HG02938 (cell line): Measurements from ENCODE around the gene JAZF1.
A peak's percentile ranks its signal among the peaks of the same experiment; 100 is the strongest.
"Not testable (repeated sequence)": the region's sequence is repeated elsewhere in the genome, so short reads cannot be mapped to it uniquely, and the experiment has no call there.

Experiments used
- ATAC-seq: cut with Tn5 transposase; IDR thresholded peaks from one replicate; pipeline ENCODE4 v1.9.1; 2021; ENCODE audit warnings: mild to moderate bottlenecking, moderate library complexity; ENCODE audit not compliant: unreplicated experiment

JAZF1 gene

DNA sequence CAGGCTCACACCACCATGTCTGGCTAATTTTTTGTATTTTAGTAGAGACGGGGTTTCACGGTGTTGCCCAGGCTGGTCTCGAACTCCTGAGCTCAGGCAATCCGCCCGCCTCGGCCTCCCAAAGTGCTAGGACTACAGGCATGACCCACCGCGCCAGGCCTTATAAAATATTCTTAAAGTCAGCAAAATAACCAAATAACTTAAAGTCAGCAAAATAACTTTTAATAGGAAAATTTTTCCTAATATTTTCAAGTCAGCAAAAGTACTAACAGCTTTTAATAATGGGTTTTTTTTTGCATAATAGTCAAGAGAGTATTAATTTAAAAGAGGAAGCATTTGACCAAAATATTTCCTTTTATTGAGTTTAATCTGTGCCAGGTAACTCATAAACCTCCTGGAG, 258.2 kb downstream of the JAZF1 start:
- not testable (repeated sequence) for ATAC-seq

DNA sequence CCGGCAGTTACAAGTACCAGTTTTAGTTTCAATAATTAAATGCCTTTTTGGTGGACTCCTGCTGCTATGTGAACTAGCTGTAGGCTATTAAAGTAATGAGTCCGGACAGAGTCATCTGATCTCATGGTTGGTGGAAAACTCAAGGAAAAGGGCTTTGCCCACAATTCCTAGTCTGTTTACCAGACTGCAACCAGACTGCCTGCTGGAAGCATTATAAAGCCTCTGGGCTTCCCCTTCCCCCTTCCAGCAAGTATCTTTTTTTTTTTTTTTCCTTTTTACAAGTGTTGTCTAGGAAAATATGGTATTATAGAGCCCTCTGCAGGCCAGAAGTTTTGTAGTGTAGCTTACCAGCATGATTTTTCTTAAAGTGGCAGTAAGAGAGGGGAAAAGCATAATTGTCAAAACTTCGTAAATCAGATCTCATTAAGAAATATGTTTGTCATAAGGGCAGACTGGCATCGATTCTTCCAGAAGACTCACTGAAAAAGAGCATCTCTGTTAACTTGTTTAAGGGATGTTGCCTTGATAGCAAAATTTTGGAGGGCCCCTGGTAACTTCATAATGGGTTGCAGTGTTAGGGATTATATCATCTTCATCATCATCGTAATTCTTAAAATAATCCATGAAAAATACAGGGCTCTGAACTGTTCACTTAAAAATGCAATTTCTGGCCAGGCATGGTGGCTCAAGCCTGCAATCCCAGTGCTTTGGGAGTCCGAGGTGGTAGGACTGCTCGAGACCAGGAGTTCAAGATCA, 259.3 kb downstream of the JAZF1 start:
- ATAC-seq = no peak

DNA sequence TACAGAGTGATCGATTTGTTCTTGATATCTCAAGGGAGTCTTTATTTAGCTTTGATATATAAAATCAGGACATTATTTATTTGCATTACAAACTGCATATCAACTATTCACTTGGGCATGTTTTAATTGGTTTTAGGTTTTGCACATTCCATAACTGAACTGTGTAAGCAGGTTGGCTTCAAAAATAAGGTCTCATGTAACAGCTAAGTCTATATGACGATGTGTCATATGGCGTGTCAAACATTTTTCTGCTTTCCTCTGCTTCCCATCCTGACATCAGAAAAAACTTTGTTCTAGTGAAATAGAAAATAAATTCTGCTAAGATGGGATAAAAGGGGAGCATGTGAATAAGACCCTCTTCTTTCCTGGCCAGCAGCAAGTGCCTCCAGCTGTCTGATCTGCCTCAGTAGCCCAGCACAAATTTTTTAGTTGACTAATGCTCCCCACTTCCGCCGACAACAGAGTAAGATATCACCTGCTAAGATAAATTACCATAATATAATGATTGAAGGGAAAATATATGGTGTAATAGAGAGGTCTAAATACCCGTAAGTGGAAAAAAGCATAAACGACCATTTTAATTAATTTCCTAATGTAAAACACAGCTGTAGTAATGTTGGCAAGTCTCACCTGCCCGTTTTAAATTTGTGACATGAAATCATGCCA, 260.2 kb downstream of the JAZF1 start:
- ATAC-seq = no peak

GRCh38 chr7:27918503-27918902, 262.1 kb downstream of the JAZF1 start:
- no peak for ATAC-seq

GRCh38 chr7:27917774-27918314, 262.8 kb downstream of the JAZF1 start:
- no peak for ATAC-seq

- no peak for ATAC-seq
Observed at GRCh38 chr7:27917119-27917518, 263.5 kb downstream of the JAZF1 start.

GRCh38 chr7:27916372-27916771, 264.2 kb downstream of the JAZF1 start:
- no peak for ATAC-seq

- ATAC-seq = no peak
Observed at GRCh38 chr7:27914409-27914808, 266.2 kb downstream of the JAZF1 start.

- no peak for ATAC-seq
Observed at GRCh38 chr7:27912751-27913150, 267.8 kb downstream of the JAZF1 start.

GRCh38 chr7:27911920-27912319, 268.7 kb downstream of the JAZF1 start:
- ATAC-seq = no peak

GRCh38 chr7:27910326-27910725, 270.3 kb downstream of the JAZF1 start:
- no peak for ATAC-seq

DNA sequence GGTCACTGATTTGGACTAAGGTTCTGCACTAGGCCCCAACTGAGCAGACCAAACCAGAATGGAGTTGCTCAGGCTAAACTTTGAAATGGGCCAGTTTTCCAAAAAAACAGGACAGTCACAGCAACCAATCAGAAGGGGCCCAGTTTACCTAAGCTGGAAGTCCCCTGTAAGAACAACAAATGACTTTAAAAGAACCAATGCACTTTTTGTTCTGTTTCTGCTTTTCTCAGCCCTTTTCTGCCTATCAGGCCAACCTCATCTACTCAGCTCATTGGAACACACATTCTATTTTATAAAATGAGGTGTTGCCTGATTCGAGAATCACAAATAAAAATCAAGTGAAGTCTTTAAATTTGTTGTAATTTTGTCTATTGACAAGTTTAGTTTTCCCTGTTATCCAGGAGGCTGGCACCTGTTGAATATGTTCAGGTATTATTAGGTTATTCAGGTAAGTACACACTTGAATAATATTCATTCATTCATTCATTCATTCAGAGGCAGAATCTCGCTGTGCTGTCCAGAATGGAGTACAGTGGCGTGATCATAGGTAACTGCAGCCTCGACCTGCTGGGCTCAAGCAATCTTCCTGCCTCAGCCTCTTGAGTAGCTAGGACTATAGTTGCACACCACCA, 271.9 kb downstream of the JAZF1 start:
- no peak for ATAC-seq

DNA sequence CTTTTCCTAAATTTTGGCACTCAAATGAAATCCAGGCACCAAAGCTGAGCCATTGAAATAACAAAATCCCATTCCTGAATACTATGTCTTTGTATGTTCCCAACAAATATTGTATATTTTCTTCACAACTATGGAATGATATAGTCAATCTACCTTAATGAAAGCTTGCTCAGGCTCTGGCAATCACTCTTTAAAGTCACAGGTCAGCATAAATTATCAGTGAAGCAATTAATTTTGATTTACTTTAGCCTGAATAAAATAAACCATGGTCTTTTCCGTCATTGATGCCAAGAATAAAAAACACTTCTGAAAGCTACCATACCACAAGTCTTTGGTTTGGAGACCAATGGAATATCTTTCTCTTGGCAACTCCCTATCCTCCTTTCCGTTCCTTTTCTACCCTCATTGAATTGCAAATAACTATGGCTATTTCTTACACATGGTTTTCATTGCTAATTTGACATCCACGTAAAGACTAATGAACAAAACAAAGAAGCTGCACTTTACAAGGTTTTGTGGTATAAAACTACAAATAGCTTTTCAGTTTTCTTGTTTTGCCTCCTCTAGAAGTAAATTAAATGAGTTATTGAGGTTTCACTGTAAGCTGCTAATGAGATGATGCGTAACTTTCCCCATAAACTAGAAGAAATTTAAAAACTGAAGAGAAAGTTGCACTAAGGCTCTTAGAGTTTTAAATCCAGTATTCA, 274.1 kb downstream of the JAZF1 start:
- no peak for ATAC-seq

- ATAC-seq = no peak
Observed at GRCh38 chr7:27905951-27906350, 274.6 kb downstream of the JAZF1 start.

DNA sequence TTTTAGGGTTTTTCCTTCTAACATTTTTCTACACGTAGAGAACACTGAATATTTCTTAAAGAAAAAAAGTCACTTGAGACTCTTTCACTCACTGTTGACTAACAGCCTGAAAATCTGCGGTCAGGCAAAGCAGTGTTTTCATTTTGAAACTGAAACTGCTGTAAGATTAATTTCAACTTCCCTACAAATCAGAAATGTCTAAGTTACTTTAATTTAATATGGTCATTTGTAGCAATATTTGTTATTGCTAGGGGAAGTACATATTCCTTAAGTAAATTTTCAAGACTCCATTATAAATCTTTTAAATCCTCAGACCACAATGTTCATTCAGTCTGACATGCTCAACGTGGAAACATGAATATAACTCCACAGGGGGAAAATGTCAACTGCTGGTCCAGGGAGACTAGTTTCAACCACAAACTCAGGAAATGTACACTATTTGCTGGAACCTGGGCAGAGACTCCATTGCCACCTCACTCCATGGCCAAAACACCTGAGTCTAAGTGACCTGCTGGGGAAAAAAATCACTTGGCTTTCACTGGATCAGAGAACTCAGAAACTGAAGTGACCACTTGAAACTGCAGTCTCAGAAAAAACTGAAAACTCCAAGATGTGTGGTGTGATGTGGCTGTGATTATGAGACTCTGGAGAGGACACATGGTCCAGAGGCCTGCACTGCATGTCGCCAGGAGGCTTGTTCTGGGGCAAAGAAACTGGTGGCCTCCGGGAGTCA, 279.4 kb downstream of the JAZF1 start:
- peak; percentile 87 for ATAC-seq

GRCh38 chr7:27900006-27900405, 280.6 kb downstream of the JAZF1 start:
- no peak for ATAC-seq

DNA sequence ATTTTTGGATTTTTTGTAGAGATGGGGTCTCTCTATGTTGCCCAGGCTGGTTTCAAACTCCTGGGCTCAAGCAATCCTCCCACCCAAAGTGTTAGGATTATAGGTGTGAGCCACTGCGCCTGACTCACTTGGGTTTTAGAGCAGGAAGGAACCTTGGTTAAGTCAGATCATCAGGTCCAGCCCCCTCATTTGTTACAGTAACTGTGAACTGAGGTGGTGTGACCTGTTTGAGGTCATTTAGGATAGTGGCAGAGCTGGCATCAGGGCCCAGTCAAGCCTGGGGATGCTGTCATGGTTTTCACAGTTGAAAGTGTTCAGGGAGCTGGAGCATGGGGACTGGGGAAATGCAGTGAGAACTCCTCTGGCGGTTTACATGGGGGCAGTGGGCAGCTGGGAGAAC, 281.0 kb downstream of the JAZF1 start:
- no peak for ATAC-seq

DNA sequence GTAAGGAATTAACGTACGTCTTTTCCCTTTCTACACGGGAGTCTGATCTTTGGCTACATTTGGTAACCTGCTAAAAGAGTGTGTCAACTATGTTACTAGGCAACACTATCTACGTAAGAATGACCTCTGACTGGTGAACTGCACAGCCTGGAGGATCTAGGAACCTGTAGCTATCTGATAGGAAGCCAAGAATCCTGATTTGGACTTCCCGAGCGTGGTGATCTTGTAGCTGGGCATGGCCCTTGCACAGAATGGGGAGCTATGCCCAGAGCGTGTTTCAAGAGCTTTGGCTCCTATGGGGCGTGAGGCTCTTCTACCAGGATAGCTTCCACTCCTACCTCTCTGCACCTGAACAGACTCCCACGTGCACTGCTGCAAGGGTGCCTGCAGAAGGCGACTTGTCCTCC, 283.2 kb downstream of the JAZF1 start:
- ATAC-seq = no peak

GRCh38 chr7:27897001-27897400, 283.6 kb downstream of the JAZF1 start:
- no peak for ATAC-seq

DNA sequence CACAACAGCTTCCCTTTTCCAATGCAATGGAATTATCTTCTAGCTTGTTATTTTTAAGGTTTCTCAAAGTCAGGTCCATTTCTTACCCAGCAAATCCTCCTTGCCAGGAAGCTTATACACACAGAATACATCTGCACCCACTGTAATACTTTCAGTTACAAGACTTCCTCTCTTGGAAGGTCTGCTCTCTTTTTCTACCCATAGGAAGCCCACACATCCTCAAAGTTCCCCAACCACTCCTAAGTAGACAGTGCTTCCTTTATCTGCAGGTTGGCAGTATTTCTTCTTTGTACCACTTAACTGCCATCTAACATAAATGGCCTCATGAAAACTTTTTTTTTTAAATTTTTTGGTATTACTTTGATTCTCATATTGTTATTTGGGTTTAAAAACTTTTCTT, 285.0 kb downstream of the JAZF1 start:
- ATAC-seq = no peak
